Measurements from ENCODE around the gene NDUFAF2.

The NDUFAF2 gene

DNA sequence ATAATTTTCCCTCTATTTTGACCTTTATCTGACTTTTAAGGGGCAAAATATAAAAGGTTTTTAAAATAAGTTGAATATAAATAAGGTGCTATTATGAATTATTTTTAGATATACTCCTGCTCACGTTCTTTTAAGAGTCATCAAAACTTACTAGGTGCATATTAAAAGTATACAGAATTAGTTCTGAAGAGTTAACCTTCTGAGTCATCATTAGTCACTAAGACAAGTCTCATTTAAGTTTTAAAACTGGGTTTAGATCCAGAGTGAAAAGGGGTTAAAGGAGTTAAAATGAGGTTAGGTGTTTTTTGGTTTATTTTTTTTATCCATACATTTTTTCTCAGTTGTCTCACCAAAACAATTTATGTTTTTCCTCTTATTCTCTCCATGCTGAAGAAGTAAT lies 175.5 kb downstream of the NDUFAF2 start:
- no peak for DNase-seq (ENCODE audit: low read depth in 2 of 2)

GRCh38 chr5:61123145-61123544 lies 178.1 kb downstream of the NDUFAF2 start:
- DNase-seq (ENCODE audit: low read depth in 2 of 2): no peak

DNA sequence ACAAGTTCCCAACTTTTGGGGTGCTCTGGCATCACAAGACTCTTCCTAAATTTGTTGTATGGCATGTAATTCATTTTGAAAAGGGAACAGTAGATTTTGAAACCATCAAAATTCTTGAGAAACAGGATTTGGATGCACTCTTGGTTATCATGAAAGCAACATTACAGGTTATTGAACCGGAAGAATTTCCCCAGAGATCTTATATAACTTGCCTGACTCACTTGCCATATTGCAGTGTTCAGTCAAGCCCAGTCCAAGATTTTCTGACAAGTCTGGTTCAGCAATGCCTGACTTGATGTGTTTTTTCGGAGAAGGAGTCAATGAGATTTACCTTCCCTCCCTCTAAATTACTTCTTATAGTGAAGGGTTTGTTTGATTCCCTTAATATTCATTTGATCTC lies 185.3 kb downstream of the NDUFAF2 start:
- DNase-seq (ENCODE audit: low read depth in 2 of 2): no peak

DNA sequence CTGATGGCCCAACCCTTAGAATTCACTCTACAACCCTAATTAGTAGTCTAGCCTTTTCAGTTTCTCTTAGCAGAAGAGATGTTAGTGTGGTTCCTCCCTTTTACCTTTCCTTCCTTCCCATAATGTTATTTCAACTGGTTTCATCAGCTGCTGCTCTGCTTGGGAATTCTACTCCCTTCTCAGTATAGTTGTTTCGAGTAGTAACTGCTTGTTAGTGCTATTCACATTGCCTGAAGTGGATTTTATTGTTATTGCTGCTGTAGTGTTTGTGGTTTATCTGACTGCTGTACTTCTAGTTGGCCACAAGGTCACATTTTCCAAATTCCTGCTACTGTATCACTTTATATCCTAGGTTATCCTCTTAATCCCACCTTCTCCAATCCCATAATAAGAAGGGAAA lies 187.6 kb downstream of the NDUFAF2 start:
- no peak for DNase-seq (ENCODE audit: low read depth in 2 of 2)

DNA sequence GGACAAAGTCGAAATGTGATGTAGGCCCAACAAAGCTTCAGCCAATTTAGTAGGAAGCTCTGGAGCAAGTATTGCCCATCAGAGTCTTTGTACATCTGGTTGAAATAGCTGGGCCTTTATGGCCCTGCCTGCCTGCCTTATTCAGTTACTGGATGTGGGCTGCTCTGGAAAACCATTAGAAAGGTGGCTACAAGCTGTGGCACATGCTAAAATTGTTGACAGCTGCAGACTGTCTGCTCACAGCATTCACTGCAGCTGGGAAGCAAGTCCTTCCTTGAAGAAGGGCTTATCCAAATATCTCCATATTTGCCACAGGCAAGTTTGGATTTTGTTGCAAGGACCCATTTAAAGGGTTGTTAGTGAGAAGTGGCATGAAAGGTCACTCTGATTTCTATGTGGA lies 192.8 kb downstream of the NDUFAF2 start:
- DNase-seq (ENCODE audit: low read depth in 2 of 2): no peak

DNA sequence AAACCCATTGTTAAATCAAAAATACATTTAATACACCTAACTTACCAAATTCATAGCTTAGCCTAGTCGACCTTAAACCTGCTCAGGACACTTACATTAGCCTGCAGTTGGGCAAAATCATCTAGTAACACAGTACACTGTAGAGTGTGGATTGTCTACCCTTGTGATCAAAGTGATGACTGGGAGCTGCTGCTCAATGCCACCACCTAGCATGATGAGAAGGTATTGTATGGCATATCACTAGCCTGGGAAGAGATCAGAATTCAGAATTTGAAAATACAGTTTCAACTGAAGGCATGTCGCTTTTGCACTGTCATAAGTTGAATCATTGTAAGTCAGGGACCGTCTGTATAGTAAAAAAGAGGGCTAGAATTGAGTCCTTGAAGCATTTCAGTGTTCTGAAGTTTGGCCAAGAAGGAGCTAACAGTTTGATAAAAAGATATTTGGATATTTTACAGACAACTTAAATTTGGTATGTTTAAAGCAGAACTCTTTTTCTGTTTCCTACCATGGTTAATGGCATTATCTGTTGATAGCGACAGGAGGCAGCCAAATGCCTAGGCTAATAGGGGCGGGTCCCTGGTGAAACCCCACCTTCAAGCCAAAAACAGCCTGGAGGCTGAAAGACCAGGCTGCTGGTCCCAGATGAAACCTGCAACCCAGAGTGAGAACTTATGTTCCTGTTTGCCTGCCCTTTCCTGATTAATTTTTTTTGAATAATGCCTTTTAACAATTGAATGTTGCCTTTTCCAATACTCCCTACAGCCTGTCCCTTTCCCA lies 194.3 kb downstream of the NDUFAF2 start:
- DNase-seq (ENCODE audit: low read depth in 2 of 2): no peak

GRCh38 chr5:61139931-61140330 lies 194.9 kb downstream of the NDUFAF2 start:
- DNase-seq (ENCODE audit: low read depth in 2 of 2): no peak

GRCh38 chr5:61141801-61142200 lies 196.8 kb downstream of the NDUFAF2 start:
- DNase-seq (ENCODE audit: low read depth in 2 of 2): no peak

GRCh38 chr5:61142391-61142790 lies 197.4 kb downstream of the NDUFAF2 start:
- DNase-seq (ENCODE audit: low read depth in 2 of 2): no peak

GRCh38 chr5:61142811-61143210 lies 197.8 kb downstream of the NDUFAF2 start:
- DNase-seq (ENCODE audit: low read depth in 2 of 2): no peak

GRCh38 chr5:61148515-61148914 lies 203.5 kb downstream of the NDUFAF2 start:
- no peak for DNase-seq (ENCODE audit: low read depth in 2 of 2)

DNA sequence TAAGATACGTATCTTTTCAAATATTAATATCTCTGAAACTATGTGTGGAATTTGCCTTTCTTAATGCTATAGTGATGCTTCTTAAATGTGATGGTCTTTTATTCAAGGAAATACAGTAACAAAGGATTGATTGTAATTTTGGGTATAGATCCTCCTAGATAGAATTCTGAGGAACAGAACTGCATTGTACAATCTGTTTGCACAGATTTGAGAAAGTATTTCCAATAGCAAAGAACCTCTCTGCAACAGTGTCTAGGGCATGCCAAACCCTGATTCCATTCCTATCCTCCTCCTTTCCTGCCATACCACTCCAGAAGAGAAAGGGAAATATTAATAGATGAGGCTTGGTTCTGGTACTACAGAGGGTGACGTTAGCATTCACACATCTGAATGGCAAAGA lies 206.9 kb downstream of the NDUFAF2 start:
- no peak for DNase-seq (ENCODE audit: low read depth in 2 of 2)

GRCh38 chr5:61159070-61159469 lies 214.1 kb downstream of the NDUFAF2 start:
- DNase-seq (ENCODE audit: low read depth in 2 of 2): no peak

- DNase-seq (ENCODE audit: low read depth in 2 of 2): no peak
Observed at GRCh38 chr5:61159836-61160235, 214.8 kb downstream of the NDUFAF2 start.

DNA sequence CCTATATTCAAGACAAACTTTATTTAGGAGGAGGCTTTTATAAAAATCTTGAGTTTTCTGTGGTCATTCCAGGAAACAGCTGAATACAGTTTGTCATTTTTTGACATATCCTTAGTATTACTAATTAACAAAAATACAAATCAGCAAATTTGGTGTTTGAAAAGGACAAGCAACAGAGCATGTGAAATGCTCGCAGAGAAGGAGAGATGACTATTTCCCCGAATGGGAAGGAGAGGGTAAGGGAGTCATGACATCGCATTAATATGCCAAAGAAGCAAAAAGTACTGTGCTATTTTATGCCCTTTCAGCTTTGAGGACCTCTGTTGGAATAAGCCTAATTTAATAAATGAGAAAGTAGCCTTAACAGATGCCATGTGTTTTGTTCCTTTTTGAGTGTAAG lies 215.5 kb downstream of the NDUFAF2 start:
- DNase-seq (ENCODE audit: low read depth in 2 of 2): no peak

DNA sequence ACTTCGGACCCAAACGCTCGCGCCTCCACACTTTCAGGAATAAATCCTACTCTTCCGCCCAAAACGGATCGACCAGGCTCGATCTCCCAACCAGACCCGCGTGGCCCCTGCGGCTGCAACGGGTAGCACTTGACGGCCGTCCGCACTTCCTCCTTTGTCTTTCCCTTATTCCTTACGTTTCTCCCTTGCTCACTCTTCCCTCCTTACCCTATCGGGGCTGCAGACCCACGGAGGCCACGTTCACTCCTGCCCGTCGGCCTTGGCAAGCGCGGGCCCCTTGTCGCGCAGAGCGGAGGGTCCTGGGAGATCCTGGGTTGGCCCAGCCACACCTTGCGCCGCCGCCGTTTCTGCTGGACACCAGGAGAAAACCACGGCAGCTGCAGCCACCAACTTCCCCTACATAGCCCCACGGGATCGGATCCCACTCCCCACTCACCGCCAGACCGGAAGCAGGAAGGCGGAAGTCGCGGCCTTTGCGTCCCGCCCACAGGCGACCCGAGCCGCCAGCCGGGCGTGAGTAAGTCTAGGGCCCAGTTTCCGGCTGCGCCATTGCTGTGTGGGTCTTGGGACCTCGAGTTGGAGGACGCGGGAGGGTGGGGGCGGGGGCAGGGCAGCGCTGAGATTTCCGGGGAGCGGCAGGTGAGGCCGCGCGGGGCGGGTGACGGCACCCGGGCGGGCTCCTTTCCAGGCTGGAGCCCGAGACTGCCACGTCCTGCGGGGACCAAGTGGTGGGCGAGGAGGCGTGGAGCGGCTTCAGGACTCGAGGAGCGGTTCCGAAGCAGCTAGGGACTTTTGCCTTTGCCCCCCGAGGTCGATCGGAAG lies 217.2 kb downstream of the NDUFAF2 start, which contains the start of gene SMIM15:
Gene SMIM15, minus strand, starts transcription at position 459 of the 822 bp plus-strand sequence. CDS start 2,297 bp downstream, outside the sequence.
- peak; percentile 52 to 64 for DNase-seq (ENCODE audit: low read depth in 2 of 2)

- no peak for DNase-seq (ENCODE audit: low read depth in 2 of 2)
Observed at GRCh38 chr5:61162832-61163567, 218.0 kb downstream of the NDUFAF2 start.

DNA sequence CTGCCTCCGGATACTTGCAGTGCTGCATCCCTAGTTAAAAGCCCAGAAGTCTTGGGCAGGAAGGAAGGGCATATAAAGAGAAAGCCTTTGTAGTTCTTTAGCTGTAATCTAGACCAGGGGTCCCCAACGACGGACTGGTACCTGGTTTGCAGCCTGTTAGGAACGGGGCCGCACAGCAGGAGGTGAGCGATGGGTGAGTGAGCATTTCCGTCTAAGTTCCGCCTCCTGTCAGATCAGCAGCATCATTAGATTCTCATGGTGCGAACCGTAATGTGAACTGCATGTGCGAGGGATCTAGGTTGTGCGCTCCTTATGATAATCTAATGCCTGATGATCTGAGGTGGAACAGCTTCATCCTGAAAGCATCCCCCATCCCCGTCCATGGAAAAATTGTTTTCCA lies 218.9 kb downstream of the NDUFAF2 start:
- no peak for DNase-seq (ENCODE audit: low read depth in 2 of 2)

DNA sequence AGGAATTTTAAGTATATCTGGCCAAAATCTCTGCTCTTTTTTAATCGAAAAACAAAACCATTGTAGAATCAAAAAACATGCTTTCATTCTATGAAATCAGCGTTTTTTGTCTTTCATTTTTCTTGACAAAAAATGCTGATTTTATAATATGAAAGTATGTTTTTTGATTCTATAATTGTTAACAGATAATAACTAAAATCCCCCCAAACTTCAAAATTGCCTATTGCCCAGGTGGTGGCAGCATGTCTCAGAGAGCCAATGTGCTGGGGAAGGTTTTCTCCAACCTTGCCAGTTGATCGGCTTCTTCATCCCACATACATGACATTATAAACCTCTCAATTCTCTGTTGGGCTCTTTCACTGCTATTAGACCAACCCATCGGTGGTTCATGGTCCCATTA lies 222.4 kb downstream of the NDUFAF2 start:
- DNase-seq (ENCODE audit: low read depth in 2 of 2): no peak

GRCh38 chr5:61168951-61169350 lies 223.9 kb downstream of the NDUFAF2 start:
- DNase-seq (ENCODE audit: low read depth in 2 of 2): no peak

DNA sequence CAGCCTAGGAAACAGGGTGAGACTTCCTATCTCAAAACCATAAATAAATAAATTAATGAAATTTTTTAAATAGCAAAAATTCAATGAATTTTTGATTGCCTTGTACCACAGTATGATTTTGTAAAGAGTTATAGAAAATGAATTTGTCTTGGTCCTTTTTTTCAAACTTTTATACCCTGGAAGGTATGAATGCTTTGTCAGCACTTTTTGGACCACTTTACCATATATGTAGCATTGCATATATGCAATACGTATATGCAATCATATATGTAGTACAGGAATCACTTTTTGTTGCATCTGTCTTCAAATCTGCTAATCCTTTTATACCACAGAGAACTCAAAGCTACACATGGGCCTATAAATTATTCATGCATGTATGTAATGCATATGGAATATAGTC lies 226.5 kb downstream of the NDUFAF2 start:
- DNase-seq (ENCODE audit: low read depth in 2 of 2): no peak

GRCh38 chr5:61176631-61177030 lies 231.6 kb downstream of the NDUFAF2 start:
- DNase-seq (ENCODE audit: low read depth in 2 of 2): no peak

Measured in stimulated activated CD8-positive, alpha-beta memory T cell treated with anti-CD3 and anti-CD28 coated beads, Interleukin-2, amount 100 ng/mL, for 1 hour (primary cell).